Measurements from ENCODE around the gene KATNAL1. TPM values are rescaled to one million over a fixed set of nuclear protein-coding genes. Genes with fewer than 3 reads are reported as not detected.

Gene KATNAL1
- total and polyA plus RNA-seq, 10 of the 15 experiments (the other 5 are each of a cell fraction or from before 2014, with no cell fraction given): 6.5 to 18.7 (median 11.7) TPM

GRCh38 chr13:30312904-30313303 lies 5.6 kb upstream of the KATNAL1 start:
- H3K4me2 ChIP-seq (ENCODE audit: control insufficient read depth, insufficient read depth): no peak overlapping the region
- intact Hi-C loops (cut with micrococcal nuclease; ENCODE audit: unreplicated experiment) (no loop called here), in situ Hi-C loops (cut with MboI) (no loop called here)
- FAIRE-seq (no peak), ATAC-seq (no peak; the same call in 2 of the 3 replicates), DNase-seq (ENCODE audit: low read depth, low spot score) (no peak)
- peaks cover 17% of the 10 kb centered on the region; the same call in 1 of the 2 replicates for H3K4me1 ChIP-seq (ENCODE audit: control insufficient read depth, insufficient read depth, low read length)
- H3K36me3 ChIP-seq (ENCODE audit: control insufficient read depth in 2 of 2, insufficient read depth in 2 of 2, low read length in 1 of 2): no peaks in the 10 kb centered on the region
- ChIA-PET RAD21 (ENCODE audit: unreplicated experiment) (no interaction called here), CTCF (interaction anchor here (0.7 kb wide), 1 partner anchor 116 kb away, joined by 3 read pairs; no protein-coding TSS in a partner anchor), SMC1A (ENCODE audit: uncharacterized antibody, unreplicated experiment) (interaction anchor here (1.7 kb wide), 2 partner anchors 20 to 118 kb away, joined by 3 to 5 read pairs; no protein-coding TSS in a partner anchor), POLR2A (interaction anchor here (0.5 kb wide), 1 partner anchor 172 kb away, joined by 4 read pairs; no protein-coding TSS in a partner anchor)
- H3K9me3 ChIP-seq (replicated peaks; ENCODE audit: control insufficient read depth, insufficient read depth, low read length): no peaks in the 10 kb centered on the region
- no peaks in the 10 kb centered on the region; the same call in 1 of the 2 replicates for H3K79me2 ChIP-seq (ENCODE audit: control insufficient read depth, insufficient read depth, low read length)
- H4K20me1 ChIP-seq (ENCODE audit: control insufficient read depth, insufficient read depth): no peaks in the 10 kb centered on the region
- no peak for TF ChIP-seq SIX5 (IDR thresholded peaks at IDR 0.05; ENCODE audit: low read depth, low read length, severe bottlenecking)
- no peak for TF ChIP-seq E4F1 (IDR thresholded peaks at IDR 0.05; ENCODE audit: borderline replicate concordance, partially characterized antibody)
- WGBS (ENCODE audit: insufficient coverage, insufficient replicate concordance, low lambda C conversion rate, missing lambda C conversion rate): 94% methylated on average over 1 of the region's 1 CpG
- H3K4me3 ChIP-seq: no peak overlapping the region
- no peak overlapping the region for H2AFZ ChIP-seq (ENCODE audit: control insufficient read depth, low read depth, low read length)
- H3K9ac ChIP-seq (ENCODE audit: control insufficient read depth, insufficient read depth, low read length): no peak overlapping the region
- H3K27ac ChIP-seq (ENCODE audit: control insufficient read depth, insufficient read depth): no peak overlapping the region
- no peaks in the 10 kb centered on the region for H3K27me3 ChIP-seq (replicated peaks in 1 of 2; ENCODE audit: control insufficient read depth in 2 of 2, insufficient read depth in 2 of 2, low read length in 1 of 2)
- no TSS peak for BruUV-seq (replicated peaks)

- Histone ChIP-seq H4K20me1 (ENCODE audit: control insufficient read depth, insufficient read depth) (no peaks in the 10 kb centered on the region), H3K36me3 (ENCODE audit: control insufficient read depth in 2 of 2, insufficient read depth in 2 of 2, low read length in 1 of 2) (no peaks in the 10 kb centered on the region), H3K9me3 (replicated peaks; ENCODE audit: control insufficient read depth, insufficient read depth, low read length) (no peaks in the 10 kb centered on the region), H3K27ac (ENCODE audit: control insufficient read depth, insufficient read depth) (no peak overlapping the region), H3K9ac (ENCODE audit: control insufficient read depth, insufficient read depth, low read length) (no peak overlapping the region), H3K4me1 (ENCODE audit: control insufficient read depth, insufficient read depth, low read length) (peaks cover 19% of the 10 kb centered on the region), H3K4me3 (no peak overlapping the region), H3K27me3 (replicated peaks in 1 of 2; ENCODE audit: control insufficient read depth in 2 of 2, insufficient read depth in 2 of 2, low read length in 1 of 2) (no peaks in the 10 kb centered on the region), H3K79me2 (ENCODE audit: control insufficient read depth, insufficient read depth, low read length) (peaks cover 18% of the 10 kb centered on the region), H2AFZ (ENCODE audit: control insufficient read depth, low read depth, low read length) (peak overlapping the region; percentile 7; the same call in 1 of the 2 replicates), H3K4me2 (ENCODE audit: control insufficient read depth, insufficient read depth) (no peak overlapping the region)
- intact Hi-C loops (cut with micrococcal nuclease; ENCODE audit: unreplicated experiment) (loop anchor here (5.0 kb wide), 3 partner anchors 66 to 166 kb away; no protein-coding TSS in a partner anchor), in situ Hi-C loops (cut with MboI) (no loop called here)
- ATAC-seq (no peak), DNase-seq (ENCODE audit: low read depth, low spot score) (no peak), FAIRE-seq (no peak)
- BruUV-seq (replicated peaks): no TSS peak
- POLR2A ChIA-PET: no interaction called here
- SMC1A ChIA-PET (ENCODE audit: uncharacterized antibody, unreplicated experiment): interaction anchor here (0.7 to 3.8 kb wide), 8 partner anchors 11 to 177 kb away, joined by 3 to 15 read pairs (median 4); no protein-coding TSS in a partner anchor
- CTCF ChIA-PET: interaction anchor here (0.9 to 3.6 kb wide), 4 partner anchors 9 to 176 kb away, joined by 3 to 23 read pairs (median 5); no protein-coding TSS in a partner anchor
- WGBS (ENCODE audit: insufficient coverage, insufficient replicate concordance, low lambda C conversion rate, missing lambda C conversion rate): 28% methylated on average over 4 of the region's 4 CpGs
- RAD21 ChIA-PET (ENCODE audit: unreplicated experiment): interaction anchor here (1.1 to 1.9 kb wide), 2 partner anchors 65 to 176 kb away, joined by 3 to 12 read pairs; no protein-coding TSS in a partner anchor
- TF ChIP-seq YY1 (IDR thresholded peaks at IDR 0.05; ENCODE audit: low read depth, low read length) (peak; percentile 48; the same call in 1 of the 2 replicates), RUNX3 (IDR thresholded peaks at IDR 0.05; ENCODE audit: low read length) (peak; percentile 69), POLR2AphosphoS2 (IDR thresholded peaks at IDR 0.05; ENCODE audit: low read depth, low read length) (no peak), EED (IDR thresholded peaks at IDR 0.05; ENCODE audit: low read depth) (peak; percentile 80), IKZF2 (IDR thresholded peaks at IDR 0.05) (peak; percentile 23 to 46; a peak in 1 of 4 replicates), IKZF1 (conservative IDR thresholded peaks at IDR 0.05) (no peak), BACH1 (IDR thresholded peaks at IDR 0.05; ENCODE audit: borderline replicate concordance) (peak; percentile 84; the same call in 1 of the 2 replicates), SPI1 (IDR thresholded peaks at IDR 0.05; ENCODE audit: borderline replicate concordance, insufficient read depth, low read depth, low read length) (peak; percentile 66), JUNB (IDR thresholded peaks at IDR 0.05) (peak; percentile 85), SRF (IDR thresholded peaks at IDR 0.05; ENCODE audit: low read depth in 2 of 2, low read length in 2 of 2) (no peak), NFIC (IDR thresholded peaks at IDR 0.05; ENCODE audit: low read depth, low read length) (peak; percentile 71; the same call in 1 of the 2 replicates)
Measured at GRCh38 chr13:30308548-30308947, 1.2 kb upstream of the KATNAL1 start.
